HEK293 (cell line): Measurements from ENCODE around the gene LTBP1.

Source experiments
- CTCF ChIP-seq: fragments of 450-650 bp; formaldehyde crosslinking; IDR thresholded peaks from 2 replicates; pipeline ENCODE4 v1.5.1; 2016; ENCODE audit warnings: missing biosample characterization, missing genetic modification characterization
- IKZF3 ChIP-seq: fragments of 450-650 bp; IDR thresholded peaks from 2 replicates; pipeline ENCODE4 v1.5.0; 2018; ENCODE audit warnings: missing biosample characterization, mild to moderate bottlenecking, missing genetic modification characterization, moderate library complexity
- PATZ1 ChIP-seq: fragments of 450-650 bp; formaldehyde crosslinking; IDR thresholded peaks from 2 replicates; pipeline ENCODE4 v1.5.1; 2016; ENCODE audit warnings: missing biosample characterization, missing genetic modification characterization
- YY1 ChIP-seq: fragments of 450-650 bp; formaldehyde crosslinking; IDR thresholded peaks from 2 replicates; pipeline ENCODE4 v1.5.1; 2018; ENCODE audit warnings: missing biosample characterization, missing genetic modification characterization
- ZBTB26 ChIP-seq: fragments of 450-650 bp; formaldehyde crosslinking; optimal IDR thresholded peaks from 2 replicates; pipeline ENCODE3; 2016; ENCODE audit warnings: missing biosample characterization, mild to moderate bottlenecking, missing genetic modification characterization
- ZNF221 ChIP-seq: fragments of 450-650 bp; formaldehyde crosslinking; IDR thresholded peaks from 2 replicates; pipeline ENCODE4 v1.5.1; 2017; ENCODE audit warnings: missing biosample characterization, missing genetic modification characterization, borderline replicate concordance
- ZNF274 ChIP-seq, 2 experiments: fragments of 200-500 bp in 1 of 2; fragments of 450-650 bp in 1 of 2; sonication (Bioruptor generic) in 1 of 2; formaldehyde crosslinking in 1 of 2; IDR thresholded peaks; 2 replicates each; pipeline versions ENCODE4 v1.5.1 to v1.6.1; 2014 to 2016; ENCODE audit warnings: borderline replicate concordance in 1 of 2, inconsistent platforms in 1 of 2, low read length in 1 of 2, missing biosample characterization in 1 of 2, missing genetic modification characterization in 1 of 2
- ZNF558 ChIP-seq: fragments of 450-650 bp; formaldehyde crosslinking; IDR thresholded peaks from 2 replicates; pipeline ENCODE4 v1.5.1; 2016; ENCODE audit warnings: missing biosample characterization, missing genetic modification characterization
- ZNF585B ChIP-seq: fragments of 450-650 bp; formaldehyde crosslinking; IDR thresholded peaks from 2 replicates; pipeline ENCODE4 v1.5.1; 2016; ENCODE audit warnings: missing biosample characterization, missing genetic modification characterization
- ZNF621 ChIP-seq: fragments of 450-650 bp; formaldehyde crosslinking; IDR thresholded peaks from 2 replicates; pipeline ENCODE4 v1.5.1; 2017; ENCODE audit warnings: missing biosample characterization, missing genetic modification characterization
- ZNF645 ChIP-seq: fragments of 450-650 bp; formaldehyde crosslinking; IDR thresholded peaks from 2 replicates; pipeline ENCODE4; 2016; ENCODE audit warnings: missing biosample characterization, missing genetic modification characterization
- ZSCAN18 ChIP-seq: fragments of 450-650 bp; formaldehyde crosslinking; IDR thresholded peaks from 2 replicates; pipeline ENCODE4 v1.5.1; 2016; ENCODE audit warnings: missing biosample characterization, missing genetic modification characterization

- TF ChIP-seq CTCF (tag by site-specific recombination) (no peak), ZNF221 (tag by site-specific recombination) (no peak), ZNF621 (tag by site-specific recombination) (no peak), ZNF645 (tag by site-specific recombination) (no peak), ZBTB26 (no peak), YY1 (tag by site-specific recombination) (no peak), ZNF558 (tag by site-specific recombination) (no peak), PATZ1 (tag by site-specific recombination) (no peak), IKZF3 (tag by site-specific recombination) (no peak), ZNF585B (tag by site-specific recombination) (no peak), ZSCAN18 (no peak), ZNF274 (IDR thresholded peaks at IDR 0.05; ENCODE audit: low read length) (no peak), ZNF274 (tag by site-specific recombination; IDR thresholded peaks at IDR 0.05; ENCODE audit: borderline replicate concordance) (no peak)
Measured at GRCh38 chr2:33277002-33277426, 330.3 kb downstream of the LTBP1 start.
